HG02571 (cell line): ENCODE measurements around the gene RTP5.

ENCODE experiments used
- ATAC-seq: cut with Tn5 transposase; IDR thresholded peaks from one replicate; pipeline ENCODE4 v1.9.1; 2021; ENCODE audit warnings: mild to moderate bottlenecking, moderate library complexity; ENCODE audit not compliant: unreplicated experiment

Gene RTP5

GRCh38 chr2:241885946-241886643, 16.6 kb downstream of the RTP5 start:
- ATAC-seq, result no peak

- no peak for ATAC-seq
Observed at GRCh38 chr2:241886840-241887447, 17.4 kb downstream of the RTP5 start.

GRCh38 chr2:241887806-241888522, 18.4 kb downstream of the RTP5 start:
- no peak for ATAC-seq

GRCh38 chr2:241888641-241889040, 19.1 kb downstream of the RTP5 start:
- ATAC-seq, result no peak

- no peak for ATAC-seq
Observed at GRCh38 chr2:241890524-241891235, 21.2 kb downstream of the RTP5 start.

GRCh38 chr2:241891315-241891987, 21.9 kb downstream of the RTP5 start:
- ATAC-seq, result no peak

GRCh38 chr2:241891988-241892298, 22.4 kb downstream of the RTP5 start:
- no peak for ATAC-seq

GRCh38 chr2:241892299-241893137, 23.0 kb downstream of the RTP5 start:
- no peak for ATAC-seq

- ATAC-seq, result no peak
Observed at GRCh38 chr2:241893265-241893664, 23.7 kb downstream of the RTP5 start.

- ATAC-seq, result no peak
Observed at GRCh38 chr2:241894056-241894641, 24.6 kb downstream of the RTP5 start.

GRCh38 chr2:241894681-241895426, 25.3 kb downstream of the RTP5 start:
- no peak for ATAC-seq

GRCh38 chr2:241895427-241895711, 25.8 kb downstream of the RTP5 start:
- ATAC-seq, result no peak

- ATAC-seq, result no peak
Observed at GRCh38 chr2:241895712-241896641, 26.4 kb downstream of the RTP5 start.

- no peak for ATAC-seq
Observed at GRCh38 chr2:241896746-241897201, 27.2 kb downstream of the RTP5 start.

GRCh38 chr2:241897231-241897916, 27.8 kb downstream of the RTP5 start:
- no peak for ATAC-seq

- no peak for ATAC-seq
Observed at GRCh38 chr2:241898463-241899270, 29.1 kb downstream of the RTP5 start.
